Activated B cell treated with CpG ODN at 0.5 μM for 24 hours (primary cell): ENCODE measurements around the gene TOMM6. TPM values are rescaled to one million over a fixed set of nuclear protein-coding genes. Genes with fewer than 3 reads are reported as not detected.

Experiments
- ATAC-seq: fragments of 200-7000 bp; cut with Tn5 transposase; one replicate; pipeline ENCODE4 v1.10.0; 2021; ENCODE audit warnings: low read depth, mild to moderate bottlenecking, moderate library complexity
- CTCF ChIA-PET: fragments of 350-600 bp; sonication (Branson Sonifier 250); formaldehyde crosslinking; loops from one replicate; lab custom pipeline; 2021; ENCODE audit warnings: antibody characterized with exemption; lab: Charles Lee
- POLR2A ChIA-PET: fragments of 350-600 bp; sonication (Branson Sonifier 250); formaldehyde crosslinking; loops from one replicate; lab custom pipeline; 2021; ENCODE audit warnings: antibody characterized with exemption; lab: Charles Lee
- DNase-seq: peaks from one replicate; pipeline ENCODE4 v3.0.0; 2022
- H3K27ac Mint-ChIP-seq: one replicate; pipeline ENCODE4 v1.8.0; 2020; ENCODE audit warnings: mixed read lengths
- H3K27me3 Mint-ChIP-seq: one replicate; pipeline ENCODE4 v1.8.0; 2021; ENCODE audit warnings: mixed read lengths
- H3K36me3 Mint-ChIP-seq: one replicate; pipeline ENCODE4 v1.8.0; 2021; ENCODE audit warnings: low read depth, mixed read lengths
- H3K4me1 Mint-ChIP-seq: one replicate; pipeline ENCODE4 v1.8.0; 2021; ENCODE audit warnings: mixed read lengths
- H3K4me3 Mint-ChIP-seq: one replicate; pipeline ENCODE4 v1.8.0; 2020; ENCODE audit warnings: mild to moderate bottlenecking, mixed read lengths
- H3K9me3 Mint-ChIP-seq: one replicate; pipeline ENCODE4 v1.8.0; 2020; ENCODE audit warnings: mixed read lengths
- CTCF ChIP-seq: fragments of 200-600 bp; IDR thresholded peaks from one replicate; pipeline ENCODE4 v1.8.0; 2022; ENCODE audit warnings: antibody characterized with exemption, mild to moderate bottlenecking
- intact Hi-C: fragments of 100-400 bp; cut with micrococcal nuclease; formaldehyde crosslinking; loops from one replicate; pipeline ENCODE4 v1.15.1; 2024
- total RNA-seq: library from RNA; stranded (reverse); gene quantifications from 2 replicates; pipeline ENCODE4 v1.2.3, GENCODE V29; 2022

Gene TOMM6
- total RNA-seq, 1 donor from 2014 or later, result 219 TPM

GRCh38 chr6:41777551-41778285 is 9.8 kb upstream of the TOMM6 start:
- ChIA-PET CTCF (interaction anchor here (1.1 to 4.0 kb wide), 4 partner anchors 8 to 326 kb away, joined by 3 to 27 read pairs (median 4); no protein-coding TSS in a partner anchor), POLR2A (interaction anchor here (1.6 to 1.9 kb wide), 2 partner anchors 175 to 273 kb away, joined by 3 to 13 read pairs; partner anchors contain the start of gene TAF8)
- Mint-ChIP-seq H3K27ac (no peak overlapping the region), H3K4me3 (no peak overlapping the region), H3K4me1 (peaks cover 17% of the 10 kb centered on the region), H3K9me3 (no peaks in the 10 kb centered on the region), H3K36me3 (peaks cover 26% of the 10 kb centered on the region), H3K27me3 (no peaks in the 10 kb centered on the region)
- intact Hi-C loops, result loop anchor here (2.0 kb wide), 1 partner anchor 409 kb away; no protein-coding TSS in a partner anchor
- no peak for DNase-seq
- TF ChIP-seq CTCF, result no peak
- no peak for ATAC-seq

GRCh38 chr6:41778895-41779294 is 8.6 kb upstream of the TOMM6 start:
- H3K36me3 Mint-ChIP-seq, result peaks cover 23% of the 10 kb centered on the region
- no peak for DNase-seq
- H3K4me3 Mint-ChIP-seq, result peak overlapping the region; percentile 88
- POLR2A ChIA-PET, result interaction anchor here (0.6 to 1.6 kb wide), 4 partner anchors 8 to 272 kb away, joined by 3 to 4 read pairs (median 3); partner anchors contain the start of genes TAF8 and TOMM6
- intact Hi-C loops, result loop anchor here (1.0 kb wide), 1 partner anchor 8 kb away; the partner anchor contains the start of gene TOMM6
- no peak overlapping the region for H3K27ac Mint-ChIP-seq
- TF ChIP-seq CTCF, result no peak
- no peak for ATAC-seq
- H3K9me3 Mint-ChIP-seq, result no peaks in the 10 kb centered on the region
- H3K4me1 Mint-ChIP-seq, result peaks cover 17% of the 10 kb centered on the region
- H3K27me3 Mint-ChIP-seq, result no peaks in the 10 kb centered on the region
- CTCF ChIA-PET, result interaction anchor here (1.2 to 4.0 kb wide), 3 partner anchors 10 to 325 kb away, joined by 4 to 27 read pairs (median 5); no protein-coding TSS in a partner anchor

- Mint-ChIP-seq H3K4me1 (peaks cover 19% of the 10 kb centered on the region), H3K9me3 (no peaks in the 10 kb centered on the region), H3K27me3 (no peaks in the 10 kb centered on the region), H3K4me3 (peak overlapping the region; percentile 88), H3K36me3 (peaks cover 20% of the 10 kb centered on the region), H3K27ac (no peak overlapping the region)
- CTCF ChIA-PET, result interaction anchor here (1.0 to 1.6 kb wide), 2 partner anchors 42 to 263 kb away, joined by 3 to 4 read pairs; no protein-coding TSS in a partner anchor
- POLR2A ChIA-PET, result interaction anchor here (1.0 kb wide), 1 partner anchor 9 kb away, joined by 3 read pairs; no protein-coding TSS in a partner anchor
- ATAC-seq (no peak), DNase-seq (no peak)
- intact Hi-C loops, result loop anchor here (1.0 kb wide), 1 partner anchor 8 kb away; the partner anchor contains the start of gene TOMM6
- TF ChIP-seq CTCF, result no peak
Measured at GRCh38 chr6:41779336-41779735, 8.2 kb upstream of the TOMM6 start.

- intact Hi-C loops, result loop anchor here (1.0 to 10.0 kb wide), 10 partner anchors 7 to 1115 kb away; partner anchors contain the start of genes TFEB and TOMM6
- Mint-ChIP-seq H3K4me1 (peaks cover 25% of the 10 kb centered on the region), H3K36me3 (peaks cover 13% of the 10 kb centered on the region), H3K9me3 (no peaks in the 10 kb centered on the region), H3K27ac (peak within 1 kb of the TSS; percentile 63), H3K4me3 (peak within 1 kb of the TSS; percentile 93), H3K27me3 (no peaks in the 10 kb centered on the region)
- TF ChIP-seq CTCF, result no peak
- CTCF ChIA-PET, result interaction anchor here (1.0 to 1.6 kb wide), 2 partner anchors 42 to 263 kb away, joined by 3 to 4 read pairs; no protein-coding TSS in a partner anchor
- DNase-seq (peak; percentile 100), ATAC-seq (peak; percentile 95)
- POLR2A ChIA-PET, result interaction anchor here (1.0 kb wide), 2 partner anchors 8 to 264 kb away, joined by 3 to 4 read pairs; no protein-coding TSS in a partner anchor
Measured at GRCh38 chr6:41779788-41780550, 7.5 kb upstream of the TOMM6 start, which contains the start of gene FRS3. Gene FRS3, minus strand, starts transcription at chr6:41779900. Its CDS starts 2,913 bp downstream, at chr6:41776987.
